Thoracic aorta endothelial cell (primary cell): Measurements from ENCODE around the gene NEBL. TPM values are rescaled to one million over a fixed set of nuclear protein-coding genes. Genes with fewer than 3 reads are reported as not detected.

Source experiments
- small RNA-seq: library from RNA; depleted of rRNA; stranded (forward); fragments of <200 nt; gene quantifications from one replicate; pipeline ENCODE3, GENCODE V24; 2012
- total RNA-seq: library from RNA; depleted of rRNA; stranded (reverse); fragments of >200 nt; gene quantifications from 2 replicates; pipeline ENCODE4 v1.2.3, GENCODE V29; 2012

NEBL gene, protein sequence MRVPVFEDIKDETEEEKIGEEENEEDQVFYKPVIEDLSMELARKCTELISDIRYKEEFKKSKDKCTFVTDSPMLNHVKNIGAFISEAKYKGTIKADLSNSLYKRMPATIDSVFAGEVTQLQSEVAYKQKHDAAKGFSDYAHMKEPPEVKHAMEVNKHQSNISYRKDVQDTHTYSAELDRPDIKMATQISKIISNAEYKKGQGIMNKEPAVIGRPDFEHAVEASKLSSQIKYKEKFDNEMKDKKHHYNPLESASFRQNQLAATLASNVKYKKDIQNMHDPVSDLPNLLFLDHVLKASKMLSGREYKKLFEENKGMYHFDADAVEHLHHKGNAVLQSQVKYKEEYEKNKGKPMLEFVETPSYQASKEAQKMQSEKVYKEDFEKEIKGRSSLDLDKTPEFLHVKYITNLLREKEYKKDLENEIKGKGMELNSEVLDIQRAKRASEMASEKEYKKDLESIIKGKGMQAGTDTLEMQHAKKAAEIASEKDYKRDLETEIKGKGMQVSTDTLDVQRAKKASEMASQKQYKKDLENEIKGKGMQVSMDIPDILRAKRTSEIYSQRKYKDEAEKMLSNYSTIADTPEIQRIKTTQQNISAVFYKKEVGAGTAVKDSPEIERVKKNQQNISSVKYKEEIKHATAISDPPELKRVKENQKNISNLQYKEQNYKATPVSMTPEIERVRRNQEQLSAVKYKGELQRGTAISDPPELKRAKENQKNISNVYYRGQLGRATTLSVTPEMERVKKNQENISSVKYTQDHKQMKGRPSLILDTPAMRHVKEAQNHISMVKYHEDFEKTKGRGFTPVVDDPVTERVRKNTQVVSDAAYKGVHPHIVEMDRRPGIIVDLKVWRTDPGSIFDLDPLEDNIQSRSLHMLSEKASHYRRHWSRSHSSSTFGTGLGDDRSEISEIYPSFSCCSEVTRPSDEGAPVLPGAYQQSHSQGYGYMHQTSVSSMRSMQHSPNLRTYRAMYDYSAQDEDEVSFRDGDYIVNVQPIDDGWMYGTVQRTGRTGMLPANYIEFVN
- total RNA-seq, result 1.1 and 2.2 TPM in 2 replicates

GRCh38 chr10:20897146-20897825 lies at the start of gene NEBL:
Gene NEBL, minus strand, starts transcription at chr10:20897311. Its CDS starts 106 bp downstream, at chr10:20897205.

Small RNA genes lying within 50 kb of the gene (small RNA-seq; reads per million reads assigned to genes)
- not detected for gene AL157398.1
- gene MTND1P21, result not detected
